OCI-M2 (cell line): ENCODE data around the gene ARSD.
"Not testable (repeated sequence)": the region's sequence is repeated elsewhere in the genome, so short reads cannot be mapped to it uniquely, and the experiment has no call there.

Experiments used
- DNase-seq: peaks from one replicate; lab custom pipeline; 2025; ENCODE audit not compliant: unreplicated experiment; lab: John Stamatoyannopoulos, UW

The ARSD gene

GRCh38 chrX:2897690-2898623 is 31.2 kb downstream of the ARSD start:
- DNase-seq, result not testable (repeated sequence)

- no peak for DNase-seq
These were observed 31.8 kb downstream of the ARSD start for GRCh38 chrX:2897311-2897689.

GRCh38 chrX:2894885-2895292 is 34.2 kb downstream of the ARSD start:
- DNase-seq, result no peak

- DNase-seq, result no peak
These were observed 36.3 kb downstream of the ARSD start for GRCh38 chrX:2892816-2893215.

- not testable (repeated sequence) for DNase-seq
These were observed 38.3 kb downstream of the ARSD start for GRCh38 chrX:2890536-2891460.

GRCh38 chrX:2889706-2890490 is 39.2 kb downstream of the ARSD start:
- DNase-seq, result not testable (repeated sequence)

GRCh38 chrX:2889045-2889605 is 40.0 kb downstream of the ARSD start:
- DNase-seq, result no peak

- no peak for DNase-seq
These were observed 40.8 kb downstream of the ARSD start for GRCh38 chrX:2888309-2888708.

GRCh38 chrX:2883770-2884169 is 45.4 kb downstream of the ARSD start:
- no peak for DNase-seq

GRCh38 chrX:2879670-2880069 is 49.5 kb downstream of the ARSD start:
- DNase-seq, result no peak

- DNase-seq, result no peak
These were observed 50.6 kb downstream of the ARSD start for GRCh38 chrX:2878563-2878962.

- no peak for DNase-seq
These were observed 53.2 kb downstream of the ARSD start for GRCh38 chrX:2875798-2876399.

- DNase-seq, result no peak
These were observed 54.0 kb downstream of the ARSD start for GRCh38 chrX:2875136-2875481.

- DNase-seq, result no peak
These were observed 54.7 kb downstream of the ARSD start for GRCh38 chrX:2874222-2875135.

GRCh38 chrX:2872671-2873277 is 56.4 kb downstream of the ARSD start:
- no peak for DNase-seq

GRCh38 chrX:2871831-2872230 is 57.3 kb downstream of the ARSD start:
- DNase-seq, result no peak

GRCh38 chrX:2870650-2871049 is 58.5 kb downstream of the ARSD start:
- no peak for DNase-seq

GRCh38 chrX:2867206-2867605 is 61.9 kb downstream of the ARSD start:
- no peak for DNase-seq

- no peak for DNase-seq
These were observed 65.5 kb downstream of the ARSD start for GRCh38 chrX:2863646-2864045.
